Jurkat, Clone E6-1 (cell line): ENCODE measurements around the gene ABCC8.
A peak's percentile ranks its signal among the peaks of the same experiment; 100 is the strongest.

Experiments used
- DNase-seq: peaks from one replicate; pipeline ENCODE4 v3.0.0-alpha.2; 2011; ENCODE audit warnings: low read depth, low spot score
- H3K4me3 ChIP-seq: 2 replicates; pipeline ENCODE4 v1.5.1; 2011; ENCODE audit warnings: mild to moderate bottlenecking, low read length, control low read depth, moderate library complexity

The ABCC8 gene

DNA sequence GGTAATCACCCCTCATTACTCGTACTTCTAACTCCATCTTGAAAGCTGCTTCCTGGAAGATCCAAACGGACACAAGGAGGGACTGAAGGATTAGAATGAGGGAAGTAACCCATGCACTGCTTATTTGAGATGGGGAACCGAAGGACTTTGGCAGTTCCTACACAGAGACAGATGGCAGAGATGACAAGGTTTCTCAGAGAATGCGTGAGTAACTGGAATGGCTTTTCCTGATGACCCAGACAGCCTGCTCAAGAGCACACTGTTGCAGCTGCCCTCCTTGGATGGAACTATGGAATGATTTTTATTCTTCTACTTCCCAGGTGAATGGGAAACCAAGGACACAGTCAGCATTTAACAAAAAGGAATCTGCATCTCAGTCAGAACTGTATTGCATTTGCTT, 95.5 kb downstream of the ABCC8 start:
- DNase-seq: no peak
- H3K4me3 ChIP-seq: no peak overlapping the region

GRCh38 chr11:17379383-17380180, 97.1 kb downstream of the ABCC8 start:
- DNase-seq: no peak
- no peak overlapping the region for H3K4me3 ChIP-seq

DNA sequence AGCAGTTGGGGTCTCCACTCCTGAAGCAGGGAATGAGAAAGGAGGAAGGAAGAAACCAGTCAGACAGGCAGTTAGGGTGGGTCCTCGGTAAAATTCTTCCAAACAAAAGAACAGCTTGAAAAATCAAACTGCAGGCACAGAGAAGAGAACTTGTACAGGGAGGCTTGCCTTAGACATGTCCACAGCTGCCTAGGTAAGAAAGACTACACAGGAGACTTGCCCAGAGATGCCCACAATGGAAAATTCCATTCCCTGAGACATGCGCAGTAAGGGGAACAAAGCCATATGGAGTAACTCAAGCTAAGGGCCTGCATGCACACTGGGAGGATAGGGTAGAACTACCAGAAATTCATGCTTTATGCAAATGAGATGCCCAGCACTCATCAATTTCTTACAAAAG, 98.0 kb downstream of the ABCC8 start:
- DNase-seq: no peak
- no peak overlapping the region for H3K4me3 ChIP-seq

DNA sequence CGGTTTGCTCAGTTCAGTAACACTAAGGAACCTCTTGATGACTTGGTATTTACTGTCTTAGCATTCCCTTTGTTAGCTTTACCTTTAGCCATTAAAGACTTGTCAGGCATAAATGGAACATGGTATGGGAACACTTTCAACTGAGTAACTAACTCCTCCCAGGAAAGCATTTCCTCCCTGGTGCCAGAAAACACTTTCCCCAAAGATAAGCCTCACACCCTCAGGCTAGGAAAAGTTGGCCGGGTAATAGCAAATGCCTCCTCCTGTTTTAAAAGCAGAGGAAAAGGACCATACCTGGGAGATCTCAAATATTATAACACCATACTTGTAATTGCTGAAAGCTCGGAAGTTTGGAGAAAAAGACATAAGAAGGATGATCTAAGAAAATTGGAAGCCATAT, 100.2 kb downstream of the ABCC8 start:
- no peak for DNase-seq
- no peak overlapping the region for H3K4me3 ChIP-seq

DNA sequence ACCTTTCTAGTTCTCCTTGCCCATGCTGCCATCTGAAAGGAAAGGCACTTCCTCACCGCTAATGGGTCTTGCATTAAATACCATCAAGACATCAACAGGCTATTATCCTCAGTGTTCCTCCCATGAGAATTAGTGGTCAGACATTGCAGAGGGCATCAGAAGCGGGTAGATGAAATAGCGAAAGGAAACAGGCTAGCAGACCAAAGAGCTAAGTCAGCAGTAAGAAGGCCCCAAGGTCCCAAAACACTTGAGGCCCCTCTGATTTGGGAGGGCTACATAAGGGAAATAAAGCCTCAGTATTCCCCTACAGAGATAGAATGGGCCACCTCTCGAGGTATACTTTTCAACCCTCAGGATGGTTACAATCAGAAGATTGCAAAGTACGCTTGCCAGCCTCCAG, 101.1 kb downstream of the ABCC8 start:
- DNase-seq: no peak

DNA sequence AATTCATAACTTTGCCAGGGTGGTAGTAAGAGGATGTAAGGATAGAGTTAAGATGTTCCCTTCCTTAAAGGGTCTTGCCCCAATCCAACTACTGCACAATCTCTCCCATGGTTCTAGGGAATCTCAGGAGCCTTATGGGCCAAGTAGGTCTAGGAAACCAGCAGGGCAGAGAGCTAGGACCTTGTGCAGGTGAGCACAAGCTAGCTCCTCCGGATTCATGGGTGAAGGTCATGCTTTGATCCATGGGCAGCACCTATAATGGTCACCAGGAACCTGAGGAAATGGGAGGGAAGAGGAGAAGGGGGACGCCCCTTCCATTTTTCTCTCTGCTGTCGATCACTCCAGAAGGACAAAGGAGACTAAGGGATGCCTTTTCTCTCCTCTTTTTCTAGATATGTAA, 105.0 kb downstream of the ABCC8 start:
- no peak overlapping the region for H3K4me3 ChIP-seq
- no peak for DNase-seq

More for the DNA sequence above, 101.1 kb downstream of the ABCC8 start:
- H3K4me3 ChIP-seq: no peak overlapping the region

- no peak for DNase-seq
- H3K4me3 ChIP-seq: no peak overlapping the region
These were observed 106.9 kb downstream of the ABCC8 start for GRCh38 chr11:17369684-17370243.

GRCh38 chr11:17369094-17369493, 107.6 kb downstream of the ABCC8 start:
- DNase-seq: no peak
- H3K4me3 ChIP-seq: no peak overlapping the region

DNA sequence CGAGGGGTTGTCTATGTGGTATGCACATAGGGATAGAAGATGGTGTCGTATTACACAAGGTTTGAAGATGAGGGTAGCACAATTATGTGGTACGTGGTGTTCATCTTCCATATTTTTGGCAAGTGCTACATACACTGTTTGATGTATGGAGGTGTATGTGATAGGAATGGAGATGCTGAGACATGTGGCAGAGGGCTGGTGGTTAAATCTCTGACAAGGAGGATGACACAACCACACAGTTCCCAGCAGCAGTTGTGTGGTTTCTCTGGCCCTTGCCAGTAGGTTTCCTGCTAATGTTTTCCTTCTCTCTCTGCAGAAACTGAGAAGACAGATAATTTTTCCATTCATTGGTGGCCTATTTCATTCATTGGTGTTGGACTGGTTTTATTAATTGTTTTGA, 108.1 kb downstream of the ABCC8 start:
- H3K4me3 ChIP-seq: no peak overlapping the region
- DNase-seq: no peak

DNA sequence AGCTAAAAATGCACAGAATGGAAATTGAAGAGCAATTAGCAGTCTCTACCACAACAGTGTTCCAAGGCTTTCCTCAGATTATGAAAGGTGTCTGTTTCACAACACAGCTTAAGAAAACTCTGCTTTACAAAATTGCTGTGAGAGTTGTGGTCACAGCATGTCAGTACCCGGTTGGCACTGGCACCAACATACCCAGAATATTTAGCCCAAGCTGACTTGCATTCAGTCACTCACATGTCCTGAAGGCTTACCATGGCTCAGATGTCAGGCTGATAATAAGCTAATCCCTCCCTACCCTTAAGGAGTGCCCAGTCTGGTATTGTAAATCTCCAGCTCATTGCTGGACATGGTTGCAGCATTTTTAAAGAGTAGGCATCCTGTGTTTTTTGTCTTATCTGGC, 110.2 kb downstream of the ABCC8 start:
- H3K4me3 ChIP-seq: no peak overlapping the region
- DNase-seq: no peak

GRCh38 chr11:17354601-17354991, 122.0 kb downstream of the ABCC8 start:
- H3K4me3 ChIP-seq: peak overlapping the region; percentile 74
- DNase-seq: peak; percentile 84

DNA sequence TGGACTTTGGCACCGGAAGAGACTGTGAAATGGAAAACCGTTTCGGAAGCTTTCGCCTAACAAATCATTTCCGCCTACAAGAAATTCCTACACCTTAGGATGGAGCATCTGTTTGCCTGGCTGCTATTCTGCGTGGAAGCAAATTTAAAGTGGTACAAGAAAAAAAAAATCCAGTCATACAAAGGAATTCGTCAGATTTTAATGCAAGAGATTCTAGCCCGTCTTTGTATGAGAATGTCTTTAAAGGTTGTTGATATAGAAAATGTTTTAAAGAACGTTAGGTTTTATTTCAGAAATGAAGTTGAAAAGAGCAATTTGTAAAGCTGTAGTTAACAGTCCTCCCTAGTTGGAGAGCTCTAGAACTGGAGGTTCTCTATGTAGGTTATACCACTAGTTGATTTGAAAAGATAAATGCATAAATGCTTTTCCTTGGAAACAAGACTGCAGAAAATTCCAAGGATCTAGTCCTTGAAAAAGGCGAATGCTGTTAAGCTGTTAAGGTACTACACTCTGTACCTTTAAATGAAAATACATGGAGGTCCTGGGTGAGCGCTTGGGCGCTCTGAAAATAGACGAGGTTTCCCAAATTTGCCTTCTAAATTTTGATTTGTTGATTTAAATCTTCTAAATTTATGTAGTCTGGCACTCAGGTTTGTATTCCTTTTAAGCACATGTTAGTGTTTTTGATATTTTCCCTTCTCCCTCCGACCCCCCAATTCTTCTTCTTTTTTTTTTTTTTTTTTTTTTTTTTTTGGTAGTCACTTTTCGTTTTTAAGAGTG, 122.6 kb downstream of the ABCC8 start:
- no peak for DNase-seq
- peak overlapping the region; percentile 74 for H3K4me3 ChIP-seq

- H3K4me3 ChIP-seq: peak overlapping the region; percentile 74
- peak; percentile 59 for DNase-seq
These were observed 123.5 kb downstream of the ABCC8 start for GRCh38 chr11:17352950-17353820.

DNA sequence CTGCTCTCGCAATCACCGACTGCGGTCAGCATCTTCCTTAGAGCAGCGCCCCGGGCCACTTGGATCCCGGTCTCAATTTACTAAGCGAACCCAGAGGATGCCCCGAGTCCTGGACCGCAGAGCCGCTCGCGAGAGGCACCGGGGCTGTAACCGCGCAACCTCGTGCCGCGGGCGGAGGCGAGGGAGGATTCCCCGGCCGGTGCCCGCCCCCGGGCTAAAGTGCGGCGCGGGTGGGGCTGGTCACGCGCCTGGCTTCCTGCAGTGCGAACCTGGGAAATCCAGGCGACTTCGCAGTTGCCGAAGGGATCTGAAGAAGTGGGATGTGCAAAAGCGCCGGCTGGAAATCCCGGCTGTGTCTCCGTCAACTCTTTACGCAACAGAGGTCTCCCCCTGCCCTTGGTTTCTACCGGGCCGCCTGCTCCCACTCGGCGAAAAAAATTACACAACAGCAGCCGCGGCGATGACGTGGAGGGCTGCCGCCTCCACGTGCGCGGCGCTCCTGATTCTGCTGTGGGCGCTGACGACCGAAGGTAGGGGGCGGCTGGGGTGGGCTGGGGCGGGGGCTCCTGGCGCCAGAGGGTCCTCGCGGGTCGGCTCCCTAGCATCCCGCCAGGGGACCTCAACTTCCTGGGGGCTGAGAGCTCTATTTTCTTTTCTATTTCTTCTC, 125.0 kb downstream of the ABCC8 start, which contains the start of gene NCR3LG1:
NCR3LG1 (plus strand) TSS at position 291 of the 667 bp plus-strand sequence; CDS start at position 461, 170 bp downstream.
- H3K4me3 ChIP-seq: peak within 1 kb of the TSS; percentile 74
- peak; percentile 32 for DNase-seq

DNA sequence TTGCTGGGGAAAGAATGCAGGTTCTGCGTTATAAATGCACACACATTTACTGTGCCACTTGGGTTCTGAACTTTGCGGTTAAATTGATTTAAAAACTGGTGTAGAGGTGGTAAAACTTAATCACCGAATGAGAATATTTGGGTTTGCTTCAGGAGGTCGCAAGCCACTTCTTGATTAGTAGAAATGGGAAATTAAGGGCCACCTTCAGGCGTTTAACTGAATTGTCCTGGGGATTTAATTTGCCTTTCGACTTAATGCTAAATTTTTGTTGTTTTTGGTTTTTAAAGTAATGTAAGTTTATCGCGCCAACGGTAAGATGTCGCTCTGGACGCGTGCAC, 125.5 kb downstream of the ABCC8 start:
- DNase-seq: peak; percentile 32
- H3K4me3 ChIP-seq: peak overlapping the region; percentile 74

DNA sequence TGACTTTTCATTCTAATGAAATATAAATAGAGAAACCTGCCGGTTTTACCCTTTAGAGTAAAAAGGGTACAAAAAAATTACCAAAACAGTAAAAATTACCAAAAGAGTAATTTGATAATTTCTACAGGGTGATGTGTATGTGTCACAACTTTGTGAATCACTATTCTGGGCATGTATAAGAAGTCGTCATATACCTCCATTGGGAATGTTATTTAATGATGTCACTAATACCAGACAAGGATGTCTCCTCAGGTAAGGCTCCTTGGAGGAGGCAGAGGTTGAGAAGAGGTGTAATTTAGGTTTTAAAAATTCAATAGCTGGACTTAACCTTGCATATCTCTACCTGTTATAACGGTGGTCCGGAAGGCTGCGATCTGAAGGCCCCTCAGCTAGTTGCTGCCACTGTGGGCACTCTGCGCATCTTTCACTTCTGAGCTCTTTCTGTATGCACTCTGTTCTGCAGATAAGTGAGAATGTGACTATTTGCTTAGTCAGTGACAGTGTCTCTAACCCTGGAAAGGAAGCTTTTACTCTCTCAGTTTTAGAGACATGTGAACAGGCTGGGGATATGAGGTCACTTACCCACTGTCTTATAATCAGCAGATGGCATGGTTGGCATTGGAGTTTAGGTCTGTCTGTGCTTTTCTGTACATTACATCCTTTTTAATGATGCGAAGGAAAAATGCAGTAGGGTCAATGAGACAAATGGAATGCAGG, 126.0 kb downstream of the ABCC8 start:
- H3K4me3 ChIP-seq: no peak overlapping the region
- DNase-seq: no peak

DNA sequence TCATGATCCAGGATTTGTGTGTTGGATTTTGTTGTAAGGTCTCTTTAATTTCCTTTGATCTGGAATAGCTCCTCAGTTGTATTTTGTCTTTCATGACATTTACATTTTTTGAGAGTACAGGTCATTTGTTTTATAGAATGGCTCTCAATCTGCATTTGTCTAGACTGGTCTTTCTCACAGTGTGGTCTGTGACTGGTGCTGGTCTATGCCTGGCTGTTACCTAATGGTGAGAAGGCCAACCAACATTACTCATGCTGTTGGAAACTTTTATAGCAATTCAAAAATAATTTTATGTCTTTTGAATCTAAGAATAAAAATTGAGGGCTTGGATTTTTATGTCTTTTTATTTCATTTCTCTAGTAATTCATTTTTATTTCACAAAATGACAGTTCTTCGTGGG, 129.0 kb downstream of the ABCC8 start:
- no peak overlapping the region for H3K4me3 ChIP-seq
- DNase-seq: no peak

GRCh38 chr11:17343907-17344306, 132.7 kb downstream of the ABCC8 start:
- DNase-seq: no peak

More at GRCh38 chr11:17343907-17344306, 132.7 kb downstream of the ABCC8 start:
- H3K4me3 ChIP-seq: no peak overlapping the region
